Loucy (cell line): ENCODE data around the gene KIF17.

Experiments used
- H2AFZ ChIP-seq: fragments of 200-600 bp; sonication (generic); 2 replicates; pipeline ENCODE4 v1.6.0; 2016; ENCODE audit warnings: antibody characterized with exemption, mild to moderate bottlenecking, low read length, moderate library complexity
- H3F3A ChIP-seq: fragments of 200-600 bp; 2 replicates; pipeline ENCODE4 v1.6.0; 2016; ENCODE audit warnings: antibody characterized with exemption, low read depth, mild to moderate bottlenecking
- H3K27me3 ChIP-seq: fragments of 200-600 bp; sonication (generic); 2 replicates; pipeline ENCODE4 v1.6.1; 2014; ENCODE audit warnings: low read length, mild to moderate bottlenecking; ENCODE audit not compliant: insufficient read depth, poor library complexity, severe bottlenecking
- H3K36me3 ChIP-seq: fragments of 200-600 bp; sonication (generic); 2 replicates; pipeline ENCODE4 v1.6.1; 2016; ENCODE audit warnings: low read length; ENCODE audit not compliant: insufficient read depth
- H3K4me1 ChIP-seq: fragments of 200-600 bp; sonication (generic); 2 replicates; pipeline ENCODE4 v1.5.1; 2014; ENCODE audit warnings: low read length, mild to moderate bottlenecking; ENCODE audit not compliant: insufficient read depth, poor library complexity, severe bottlenecking
- H3K4me2 ChIP-seq: fragments of 200-600 bp; sonication (generic); 2 replicates; pipeline ENCODE4 v1.6.0; 2014; ENCODE audit warnings: antibody characterized with exemption, low read length, low read depth, mild to moderate bottlenecking; ENCODE audit not compliant: poor library complexity, severe bottlenecking
- H3K4me3 ChIP-seq: fragments of 200-600 bp; sonication (generic); 2 replicates; pipeline ENCODE4 v1.5.1; 2014; ENCODE audit warnings: low read length, mild to moderate bottlenecking, mixed read lengths; ENCODE audit not compliant: poor library complexity, severe bottlenecking
- H3K79me2 ChIP-seq: fragments of 200-600 bp; sonication (generic); 2 replicates; pipeline ENCODE4 v1.6.1; 2014; ENCODE audit warnings: low read length; ENCODE audit not compliant: insufficient read depth
- H3K9ac ChIP-seq: fragments of 200-600 bp; sonication (generic); 2 replicates; pipeline ENCODE4 v1.6.0; 2014; ENCODE audit warnings: mild to moderate bottlenecking, low read depth, low read length, moderate library complexity; ENCODE audit not compliant: poor library complexity, severe bottlenecking
- H3K9me2 ChIP-seq: fragments of 200-600 bp; sonication (generic); replicated peaks from 2 replicates; pipeline ENCODE4 v1.6.1; 2016; ENCODE audit warnings: low read depth, low read length, mixed read lengths
- H3K9me3 ChIP-seq: fragments of 200-600 bp; sonication (generic); 2 replicates; pipeline ENCODE4 v1.6.1; 2014; ENCODE audit warnings: mild to moderate bottlenecking, antibody characterized with exemption, low read length, low read depth; ENCODE audit not compliant: insufficient read depth
- H4K20me1 ChIP-seq: fragments of 200-600 bp; sonication (generic); 2 replicates; pipeline ENCODE4 v1.6.0; 2014; ENCODE audit warnings: antibody characterized with exemption, low read length, mild to moderate bottlenecking; ENCODE audit not compliant: insufficient read depth, poor library complexity, severe bottlenecking
- CTCF ChIP-seq: fragments of 200-600 bp; sonication (generic); conservative IDR thresholded peaks from 2 replicates; pipeline ENCODE4 v1.5.1; 2014; ENCODE audit warnings: mild to moderate bottlenecking, antibody characterized with exemption, low read length
- EZH2phosphoT487 ChIP-seq: fragments of 200-600 bp; IDR thresholded peaks from 2 replicates; pipeline ENCODE4 v1.6.1; 2018; ENCODE audit warnings: antibody characterized with exemption, mild to moderate bottlenecking, moderate library complexity, borderline replicate concordance

The KIF17 gene

GRCh38 chr1:20684651-20685050, 33.2 kb downstream of the KIF17 start:
- H3K36me3 ChIP-seq: no peaks in the 10 kb centered on the region
- H3K4me1 ChIP-seq: peaks cover 5% of the 10 kb centered on the region
- H3K27me3 ChIP-seq: no peaks in the 10 kb centered on the region
- TF ChIP-seq CTCF (no peak), EZH2phosphoT487 (no peak)
- H3K4me3 ChIP-seq: no peak overlapping the region
- H2AFZ ChIP-seq: no peak overlapping the region
- H3K9ac ChIP-seq: no peak overlapping the region
- no peaks in the 10 kb centered on the region for H3K79me2 ChIP-seq
- H3K9me2 ChIP-seq: no peaks in the 10 kb centered on the region
- H3K4me2 ChIP-seq: no peak overlapping the region
- H3F3A ChIP-seq: no peaks in the 10 kb centered on the region
- no peaks in the 10 kb centered on the region for H4K20me1 ChIP-seq
- no peaks in the 10 kb centered on the region for H3K9me3 ChIP-seq

GRCh38 chr1:20684050-20684620, 33.7 kb downstream of the KIF17 start:
- Histone ChIP-seq H3K4me2 (no peak overlapping the region), H4K20me1 (no peaks in the 10 kb centered on the region), H3K36me3 (no peaks in the 10 kb centered on the region), H3K4me1 (peaks cover 5% of the 10 kb centered on the region), H3K27me3 (no peaks in the 10 kb centered on the region), H3K79me2 (no peaks in the 10 kb centered on the region), H3F3A (no peaks in the 10 kb centered on the region), H2AFZ (no peak overlapping the region), H3K4me3 (no peak overlapping the region), H3K9me2 (no peaks in the 10 kb centered on the region), H3K9ac (no peak overlapping the region), H3K9me3 (no peaks in the 10 kb centered on the region)
- no peak for TF ChIP-seq EZH2phosphoT487
- no peak for TF ChIP-seq CTCF

DNA sequence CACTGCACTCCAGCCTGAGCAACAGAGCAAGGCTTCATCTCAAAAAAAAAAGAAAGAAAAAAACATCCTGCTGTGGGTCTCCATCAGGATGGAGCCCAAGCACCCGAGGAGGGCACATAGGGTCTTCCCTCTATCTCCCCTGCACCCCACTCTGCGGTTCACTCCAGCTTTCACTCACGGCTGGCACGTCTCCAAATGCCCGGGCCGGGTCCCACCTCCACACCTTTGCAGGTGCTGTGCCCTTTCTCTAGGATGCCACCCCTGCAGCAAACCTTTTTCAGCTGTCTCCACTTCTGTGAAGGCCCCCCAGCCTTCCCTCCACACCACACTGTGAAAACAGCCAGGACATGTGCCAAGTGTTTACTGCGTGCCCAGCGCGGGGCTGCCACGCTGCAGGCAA, 34.2 kb downstream of the KIF17 start:
- Histone ChIP-seq H3K9ac (no peak overlapping the region), H3K9me2 (no peaks in the 10 kb centered on the region), H4K20me1 (no peaks in the 10 kb centered on the region), H3K36me3 (no peaks in the 10 kb centered on the region), H3K4me1 (peaks cover 5% of the 10 kb centered on the region), H3K79me2 (no peaks in the 10 kb centered on the region), H3K4me3 (no peak overlapping the region), H2AFZ (no peak overlapping the region), H3K9me3 (no peaks in the 10 kb centered on the region), H3K4me2 (no peak overlapping the region), H3K27me3 (no peaks in the 10 kb centered on the region), H3F3A (no peaks in the 10 kb centered on the region)
- TF ChIP-seq CTCF (no peak), EZH2phosphoT487 (no peak)
